HFF-Myc (cell line): ENCODE measurements around the gene SLC25A22.
A peak's percentile ranks its signal among the peaks of the same experiment; 100 is the strongest.

Experiments
- DNase-seq: peaks from one replicate; pipeline ENCODE4 v3.0.0-alpha.2; 2011; ENCODE audit warnings: low read depth; ENCODE audit errors: extremely low read depth
- H3K4me3 ChIP-seq: replicated peaks from 2 replicates; pipeline ENCODE4 v1.5.1; 2011; ENCODE audit warnings: low read depth, mild to moderate bottlenecking, control low read depth, low read length
- TF ChIP-seq, protein P1 (sequence below): IDR thresholded peaks from 2 replicates; pipeline ENCODE4 v1.5.1; 2012; ENCODE audit warnings: mild to moderate bottlenecking, low read depth, low read length, control low read depth; ENCODE audit errors: missing control alignments

The SLC25A22 gene

DNA sequence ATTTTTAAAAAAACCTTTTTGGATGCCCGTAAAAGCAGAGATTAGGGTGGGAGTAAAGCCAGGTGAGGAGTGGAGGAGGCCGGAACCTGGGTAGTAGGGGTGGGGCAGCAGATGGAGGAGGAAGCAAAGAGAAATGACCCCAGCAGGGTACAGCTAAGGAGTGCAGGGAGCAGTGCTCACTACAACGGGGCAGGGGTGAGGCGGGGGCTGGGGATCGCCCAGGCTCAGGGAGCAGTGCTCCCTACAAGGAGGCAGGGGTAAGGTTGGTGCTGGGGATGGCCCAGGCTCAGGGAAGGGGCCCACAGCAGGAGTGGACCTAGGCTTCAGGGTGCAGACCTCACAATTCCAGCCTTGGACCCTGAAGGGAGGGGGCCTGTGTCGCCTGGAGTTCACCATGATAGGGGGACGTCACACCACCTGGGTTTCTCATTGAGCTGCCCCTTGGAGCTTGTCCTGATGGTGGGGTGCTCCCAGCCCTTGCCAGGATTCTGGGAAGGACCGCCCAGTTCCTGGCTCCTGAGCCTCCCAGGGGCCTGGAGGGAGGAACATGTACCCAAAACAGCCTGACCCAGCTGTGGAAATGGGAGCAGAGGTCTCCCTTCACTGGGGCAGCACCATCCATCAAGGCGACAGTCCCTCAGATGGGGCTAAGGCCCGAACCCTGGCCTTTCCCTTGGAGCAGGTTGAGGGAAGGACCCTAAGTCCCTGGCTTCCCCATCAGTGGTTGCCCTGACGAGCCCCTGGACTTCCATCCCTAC, 17.8 kb upstream of the SLC25A22 start:
- no peak for DNase-seq
- TF ChIP-seq, protein P1, sequence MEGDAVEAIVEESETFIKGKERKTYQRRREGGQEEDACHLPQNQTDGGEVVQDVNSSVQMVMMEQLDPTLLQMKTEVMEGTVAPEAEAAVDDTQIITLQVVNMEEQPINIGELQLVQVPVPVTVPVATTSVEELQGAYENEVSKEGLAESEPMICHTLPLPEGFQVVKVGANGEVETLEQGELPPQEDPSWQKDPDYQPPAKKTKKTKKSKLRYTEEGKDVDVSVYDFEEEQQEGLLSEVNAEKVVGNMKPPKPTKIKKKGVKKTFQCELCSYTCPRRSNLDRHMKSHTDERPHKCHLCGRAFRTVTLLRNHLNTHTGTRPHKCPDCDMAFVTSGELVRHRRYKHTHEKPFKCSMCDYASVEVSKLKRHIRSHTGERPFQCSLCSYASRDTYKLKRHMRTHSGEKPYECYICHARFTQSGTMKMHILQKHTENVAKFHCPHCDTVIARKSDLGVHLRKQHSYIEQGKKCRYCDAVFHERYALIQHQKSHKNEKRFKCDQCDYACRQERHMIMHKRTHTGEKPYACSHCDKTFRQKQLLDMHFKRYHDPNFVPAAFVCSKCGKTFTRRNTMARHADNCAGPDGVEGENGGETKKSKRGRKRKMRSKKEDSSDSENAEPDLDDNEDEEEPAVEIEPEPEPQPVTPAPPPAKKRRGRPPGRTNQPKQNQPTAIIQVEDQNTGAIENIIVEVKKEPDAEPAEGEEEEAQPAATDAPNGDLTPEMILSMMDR, result no peak
- no peak overlapping the region for H3K4me3 ChIP-seq

DNA sequence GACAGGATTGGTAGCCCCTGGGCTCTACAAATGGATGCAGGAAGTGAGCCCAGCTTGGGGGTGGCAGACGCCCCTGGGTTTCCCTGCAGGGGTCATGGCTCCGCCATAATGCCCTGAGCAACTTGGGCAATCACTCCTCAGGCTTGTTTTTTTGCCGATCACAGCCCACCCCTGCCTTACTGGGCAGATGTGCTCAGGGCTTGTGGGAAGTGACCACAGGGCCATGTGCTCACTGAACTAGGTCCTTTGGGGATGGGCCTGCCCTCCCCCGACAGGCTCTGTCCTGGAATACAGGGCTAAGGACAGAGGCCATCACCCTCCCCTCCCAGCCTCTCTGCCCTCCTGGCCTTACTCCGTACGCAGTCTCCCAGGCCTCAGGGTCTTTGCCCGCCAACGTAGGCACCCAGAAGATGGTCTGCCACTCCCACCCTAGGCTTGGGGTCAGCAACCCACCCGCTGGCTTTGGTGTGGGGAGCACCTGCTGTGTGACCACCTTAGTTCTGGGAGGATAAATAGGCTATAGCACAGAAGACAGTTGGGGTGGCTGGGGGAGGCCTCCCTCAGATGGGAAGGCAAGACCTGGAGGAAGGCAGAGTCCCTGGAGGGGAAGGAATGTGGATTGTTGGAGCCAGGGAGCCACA, 15.5 kb upstream of the SLC25A22 start:
- TF ChIP-seq, protein P1, result no peak
- H3K4me3 ChIP-seq, result no peak overlapping the region
- DNase-seq, result no peak

DNA sequence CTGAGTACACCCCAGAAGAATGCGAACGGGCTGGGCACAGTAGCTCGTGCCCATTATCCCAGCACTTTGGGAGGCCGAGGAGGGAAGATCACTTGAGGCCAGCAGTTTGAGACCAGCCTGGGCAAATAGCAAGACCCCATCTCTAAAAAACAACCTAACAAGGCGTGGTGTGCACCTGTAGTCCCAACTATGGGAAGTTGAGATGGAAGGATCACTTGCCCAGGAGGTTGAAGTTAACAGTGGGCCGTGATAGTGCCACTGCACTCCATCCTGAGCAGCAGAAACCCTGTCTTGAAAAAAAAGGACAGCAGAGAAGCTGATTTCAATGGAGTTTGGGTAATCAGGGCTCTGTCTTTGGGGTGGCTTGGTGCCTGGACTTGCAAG, 15.0 kb upstream of the SLC25A22 start:
- TF ChIP-seq, protein P1, result no peak
- no peak overlapping the region for H3K4me3 ChIP-seq
- DNase-seq, result no peak

DNA sequence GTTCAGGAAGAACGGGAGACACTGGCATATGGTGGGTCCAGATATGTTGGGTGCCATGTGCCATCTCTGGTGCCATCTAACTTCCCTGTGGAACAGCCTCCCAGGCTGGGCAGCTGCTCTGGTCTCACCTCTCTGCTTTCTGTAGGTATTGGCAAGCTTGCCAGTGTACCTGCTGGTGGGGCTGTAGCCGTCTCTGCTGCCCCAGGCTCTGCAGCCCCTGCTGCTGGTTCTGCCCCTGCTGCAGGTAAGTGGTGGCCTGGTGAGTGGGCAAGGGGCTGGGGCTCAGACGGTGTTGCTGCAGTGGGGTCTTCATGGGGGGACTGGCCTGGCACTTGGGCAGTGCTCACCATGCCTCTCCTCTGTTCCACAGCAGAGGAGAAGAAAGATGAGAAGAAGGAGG, 14.3 kb upstream of the SLC25A22 start:
- peak overlapping the region; percentile 99 for H3K4me3 ChIP-seq

GRCh38 chr11:811446-812245, 13.6 kb upstream of the SLC25A22 start:
- no peak for DNase-seq
- TF ChIP-seq, protein P1, result no peak
- peak overlapping the region; percentile 99 for H3K4me3 ChIP-seq

More for the DNA sequence above, 14.3 kb upstream of the SLC25A22 start:
- DNase-seq, result no peak
- TF ChIP-seq, protein P1, result no peak

DNA sequence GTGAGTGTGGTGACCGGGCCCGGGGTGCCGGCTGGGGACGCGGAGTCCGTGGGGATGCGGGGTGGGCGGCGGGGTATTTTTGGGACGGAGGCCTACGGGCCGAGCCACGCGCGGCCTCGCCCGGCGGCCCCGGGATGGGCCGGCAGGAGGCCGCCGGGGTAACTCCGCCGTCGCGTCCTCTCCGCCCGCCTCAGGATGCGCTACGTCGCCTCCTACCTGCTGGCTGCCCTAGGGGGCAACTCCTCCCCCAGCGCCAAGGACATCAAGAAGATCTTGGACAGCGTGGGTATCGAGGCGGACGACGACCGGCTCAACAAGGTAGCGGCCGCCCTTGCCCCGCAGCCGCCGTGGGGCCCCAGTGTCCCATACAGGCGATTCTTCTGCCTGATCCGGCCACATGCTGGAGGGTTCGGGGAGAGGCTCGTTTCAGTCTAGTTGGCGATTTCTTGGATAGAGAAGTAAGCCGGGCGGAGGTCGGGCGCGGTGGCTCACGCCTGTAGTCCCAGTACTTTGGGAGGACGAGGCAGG, 12.0 kb upstream of the SLC25A22 start:
- peak overlapping the region; percentile 99 for H3K4me3 ChIP-seq
- DNase-seq, result no peak
- TF ChIP-seq, protein P1, result no peak
